Endothelial cell of umbilical vein (primary cell): ENCODE measurements around the gene ADARB2. TPM values are rescaled to one million over a fixed set of nuclear protein-coding genes. Genes with fewer than 3 reads are reported as not detected.

ENCODE experiments used
- BruUV-seq: library from RNA; stranded (reverse); fragments of 400-500 nt; replicated peaks from 2 replicates; lab custom pipeline; 2021; lab: Mats Ljungman, UMichigan
- CTCF ChIA-PET: fragments of 300-600, 350-600 bp; sonication (Branson Sonifier 250); formaldehyde crosslinking; loops from one replicate; lab custom pipeline; 2021; ENCODE audit warnings: antibody characterized with exemption, inconsistent platforms; lab: Charles Lee
- POLR2A ChIA-PET: fragments of 300-600, 350-600 bp; sonication (Branson Sonifier 250); formaldehyde crosslinking; loops from one replicate; lab custom pipeline; 2021; ENCODE audit warnings: antibody characterized with exemption, inconsistent platforms; lab: Charles Lee
- DNase-seq: peaks from one replicate; pipeline ENCODE4 v3.0.0-alpha.2; 2011; ENCODE audit warnings: low read depth, low spot score
- FAIRE-seq: peaks from 2 replicates; lab custom pipeline; 2011; peaks lifted over from hg19 to GRCh38; lab: Jason Lieb, UNC
- H2AFZ ChIP-seq: 2 replicates; pipeline ENCODE4 v1.6.0; 2012; ENCODE audit warnings: low read depth, low read length, control low read depth, inconsistent platforms
- H3K27ac ChIP-seq: 2 replicates; pipeline ENCODE4 v1.5.1; 2011; ENCODE audit warnings: low read depth, mild to moderate bottlenecking, control low read depth, low read length, moderate library complexity; ENCODE audit not compliant: insufficient read depth
- H3K27me3 ChIP-seq, 2 experiments: 2 replicates each; pipeline versions ENCODE4 v1.6.0 to v1.6.1; 2011; ENCODE audit warnings: low read length in 2 of 2, mixed read lengths in 1 of 2; ENCODE audit not compliant: control insufficient read depth in 2 of 2, insufficient read depth in 2 of 2
- H3K36me3 ChIP-seq, 2 experiments: 2 replicates in 1 of 2; 3 replicates in 1 of 2; pipeline ENCODE4 v1.5.1; 2011; ENCODE audit warnings: low read length in 2 of 2, mild to moderate bottlenecking in 1 of 2, moderate library complexity in 1 of 2; ENCODE audit not compliant: control insufficient read depth in 2 of 2, insufficient read depth in 2 of 2; ENCODE audit errors: extremely low read depth in 1 of 2
- H3K4me1 ChIP-seq: 3 replicates; pipeline ENCODE4 v1.5.1; 2011; ENCODE audit warnings: mild to moderate bottlenecking, low read length; ENCODE audit not compliant: control insufficient read depth, insufficient read depth; ENCODE audit errors: extremely low read depth
- H3K4me2 ChIP-seq: 2 replicates; pipeline ENCODE4 v1.6.1; 2011; ENCODE audit warnings: low read length, control low read depth, mixed read lengths; ENCODE audit not compliant: insufficient read depth
- H3K4me3 ChIP-seq, 3 experiments: fragments of 200-600 bp in 1 of 3; sonication (generic), shearing (Covaris generic) in 1 of 3; replicated peaks in 1 of 3; 2 replicates each; pipeline ENCODE4 v1.5.1; 2011 to 2016; ENCODE audit warnings: control low read depth in 3 of 3, low read length in 3 of 3, mild to moderate bottlenecking in 2 of 3, inconsistent platforms in 1 of 3, low read depth in 1 of 3, moderate library complexity in 1 of 3; ENCODE audit not compliant: insufficient read depth in 1 of 3
- H3K79me2 ChIP-seq: 2 replicates; pipeline ENCODE4 v1.6.0; 2012; ENCODE audit warnings: low read length, inconsistent platforms; ENCODE audit not compliant: control insufficient read depth, insufficient read depth
- H3K9ac ChIP-seq: replicated peaks from 2 replicates; pipeline ENCODE3; 2011; ENCODE audit warnings: low read length, control low read depth; ENCODE audit not compliant: insufficient read depth; ENCODE audit errors: extremely low read depth
- H3K9me1 ChIP-seq: replicated peaks from 3 replicates; pipeline ENCODE4 v1.6.0; 2011; ENCODE audit warnings: mild to moderate bottlenecking, low read length; ENCODE audit not compliant: control insufficient read depth, insufficient read depth; ENCODE audit errors: extremely low read depth
- H3K9me3 ChIP-seq: replicated peaks from 2 replicates; pipeline ENCODE4 v1.5.1; 2012; ENCODE audit warnings: low read length, inconsistent platforms; ENCODE audit not compliant: control insufficient read depth, insufficient read depth
- H4K20me1 ChIP-seq: replicated peaks from 2 replicates; pipeline ENCODE3; 2011; ENCODE audit warnings: mild to moderate bottlenecking, low read length; ENCODE audit not compliant: control insufficient read depth, insufficient read depth; ENCODE audit errors: extremely low read depth
- EZH2 ChIP-seq: IDR thresholded peaks from 2 replicates; pipeline ENCODE4 v1.6.1; 2012; ENCODE audit warnings: borderline replicate concordance, low read depth, mild to moderate bottlenecking, moderate library complexity, low read length, inconsistent platforms; ENCODE audit not compliant: severe bottlenecking
- FOS ChIP-seq: IDR thresholded peaks from 2 replicates; pipeline ENCODE4 v1.6.1; 2011; ENCODE audit warnings: mild to moderate bottlenecking, low read length, moderate library complexity, borderline replicate concordance; ENCODE audit not compliant: insufficient read depth
- GATA2 ChIP-seq: IDR thresholded peaks from 2 replicates; pipeline ENCODE4 v1.7.0; 2011; ENCODE audit warnings: low read depth, mild to moderate bottlenecking, moderate library complexity, mixed read lengths, low read length; ENCODE audit not compliant: insufficient read length, insufficient read depth
- JUN ChIP-seq: IDR thresholded peaks from 2 replicates; pipeline ENCODE4 v1.6.1; 2011; ENCODE audit warnings: borderline replicate concordance, low read depth; ENCODE audit not compliant: insufficient read length, insufficient read depth
- MYC ChIP-seq: IDR thresholded peaks from one replicate; pipeline ENCODE4 v1.6.1; 2011; ENCODE audit warnings: mild to moderate bottlenecking, low read depth, low read length
- POLR2A ChIP-seq: IDR thresholded peaks from 2 replicates; pipeline ENCODE4 v1.6.1; 2012; ENCODE audit warnings: low read depth, mild to moderate bottlenecking, control low read depth, low read length
- POLR2AphosphoS5 ChIP-seq: IDR thresholded peaks from 2 replicates; pipeline ENCODE4 v1.6.1; 2012; ENCODE audit warnings: low read depth, mild to moderate bottlenecking, control low read depth, low read length, moderate library complexity; ENCODE audit not compliant: insufficient read depth
- dilution Hi-C: fragments of 300-500 bp; cut with MboI; formaldehyde crosslinking; loops from one replicate; pipeline ENCODE4 v1.15.0; 2019; ENCODE audit warnings: low sequenced_read_pairs; ENCODE audit not compliant: extremely low pct_ligation_motif_present
- intact Hi-C: fragments of 100-400 bp; cut with micrococcal nuclease; formaldehyde crosslinking; loops from one replicate; pipeline ENCODE4 v1.10.0; 2022
- polyA plus RNA-seq, 4 experiments: library from polyadenylated mRNA; depleted of rRNA in 3 of 4; stranded (reverse) in 3 of 4; unstranded in 1 of 4; fragments of >200 nt; gene quantifications; 2 replicates each; pipeline versions ENCODE4 v1.2.1 to v1.2.3, GENCODE V29; 2011 to 2012; ENCODE audit warnings: missing spikeins in 1 of 4
- total RNA-seq: library from RNA; stranded (reverse); gene quantifications from 2 replicates; pipeline ENCODE4 v1.2.3, GENCODE V29; 2021
- TF ChIP-seq, protein P1 (sequence below), 2 donors: IDR thresholded peaks; 1 replicate in 1 of 2; 2 replicates in 1 of 2; pipeline ENCODE4 v1.5.1; 2011; ENCODE audit warnings: low read length in 2 of 2, mild to moderate bottlenecking in 2 of 2, moderate library complexity in 2 of 2, control low read depth in 1 of 2, inconsistent platforms in 1 of 2, low read depth in 1 of 2; ENCODE audit not compliant: insufficient read depth in 1 of 2; ENCODE audit errors: extremely low read depth in 1 of 2
- TF ChIP-seq, protein P2 (sequence below): IDR thresholded peaks from 2 replicates; pipeline ENCODE4 v1.6.1; 2011; ENCODE audit not compliant: insufficient read depth, insufficient read length

Gene ADARB2
- total and polyA plus RNA-seq, 2 donors (not counting 3 experiments of a cell fraction or from before 2014, with no cell fraction given), result not detected

DNA sequence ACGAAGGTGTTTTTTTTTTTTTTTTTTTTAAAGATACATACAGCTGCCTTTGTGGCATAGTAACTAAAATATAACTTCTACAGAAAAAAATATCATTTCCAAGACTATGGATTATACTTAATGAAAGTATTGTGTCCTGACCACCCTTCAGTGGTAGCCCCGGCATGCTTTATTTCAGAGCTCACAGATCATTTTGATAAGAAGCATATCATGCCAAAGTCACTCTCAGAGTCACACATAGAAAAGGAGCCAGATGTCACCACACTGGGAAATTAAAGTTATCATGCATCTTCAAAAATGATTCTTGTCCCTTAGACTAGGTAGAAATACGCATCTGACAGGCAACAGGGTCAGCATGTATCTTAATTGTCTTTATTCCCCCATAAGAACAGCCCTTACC is 3.0 kb downstream of the ADARB2 start:
- no peak for TF ChIP-seq FOS
- TF ChIP-seq JUN, result no peak
- TF ChIP-seq, protein P1, sequence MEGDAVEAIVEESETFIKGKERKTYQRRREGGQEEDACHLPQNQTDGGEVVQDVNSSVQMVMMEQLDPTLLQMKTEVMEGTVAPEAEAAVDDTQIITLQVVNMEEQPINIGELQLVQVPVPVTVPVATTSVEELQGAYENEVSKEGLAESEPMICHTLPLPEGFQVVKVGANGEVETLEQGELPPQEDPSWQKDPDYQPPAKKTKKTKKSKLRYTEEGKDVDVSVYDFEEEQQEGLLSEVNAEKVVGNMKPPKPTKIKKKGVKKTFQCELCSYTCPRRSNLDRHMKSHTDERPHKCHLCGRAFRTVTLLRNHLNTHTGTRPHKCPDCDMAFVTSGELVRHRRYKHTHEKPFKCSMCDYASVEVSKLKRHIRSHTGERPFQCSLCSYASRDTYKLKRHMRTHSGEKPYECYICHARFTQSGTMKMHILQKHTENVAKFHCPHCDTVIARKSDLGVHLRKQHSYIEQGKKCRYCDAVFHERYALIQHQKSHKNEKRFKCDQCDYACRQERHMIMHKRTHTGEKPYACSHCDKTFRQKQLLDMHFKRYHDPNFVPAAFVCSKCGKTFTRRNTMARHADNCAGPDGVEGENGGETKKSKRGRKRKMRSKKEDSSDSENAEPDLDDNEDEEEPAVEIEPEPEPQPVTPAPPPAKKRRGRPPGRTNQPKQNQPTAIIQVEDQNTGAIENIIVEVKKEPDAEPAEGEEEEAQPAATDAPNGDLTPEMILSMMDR (IDR thresholded peaks at IDR 0.05; ENCODE audit: extremely low read depth in 1 of 2, insufficient read depth in 1 of 2, low read depth in 1 of 2, low read length in 2 of 2), result no peak
- no peak for TF ChIP-seq POLR2AphosphoS5
- TF ChIP-seq MYC, result no peak
- no peak for TF ChIP-seq GATA2
- TF ChIP-seq, protein P2, sequence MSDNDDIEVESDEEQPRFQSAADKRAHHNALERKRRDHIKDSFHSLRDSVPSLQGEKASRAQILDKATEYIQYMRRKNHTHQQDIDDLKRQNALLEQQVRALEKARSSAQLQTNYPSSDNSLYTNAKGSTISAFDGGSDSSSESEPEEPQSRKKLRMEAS, result no peak
- no peak for TF ChIP-seq POLR2A
- TF ChIP-seq EZH2, result no peak
- Histone ChIP-seq H3K9me1 (no peaks in the 10 kb centered on the region), H3K36me3 (no peaks in the 10 kb centered on the region), H2AFZ (no peak overlapping the region), H4K20me1 (no peaks in the 10 kb centered on the region), H3K4me1 (no peaks in the 10 kb centered on the region), H3K79me2 (no peaks in the 10 kb centered on the region), H3K4me3 (no peak overlapping the region), H3K9ac (no peak overlapping the region), H3K9me3 (no peaks in the 10 kb centered on the region), H3K4me2 (no peak overlapping the region), H3K27ac (no peak overlapping the region), H3K27me3 (no peaks in the 10 kb centered on the region)
- intact Hi-C loops, result no loop called here
- ChIA-PET POLR2A (interaction anchor here (0.7 kb wide), 1 partner anchor 255 kb away, joined by 5 read pairs; no protein-coding TSS in a partner anchor), CTCF (no interaction called here)
- DNase-seq, result no peak
- BruUV-seq, result no TSS peak
- dilution Hi-C loops, result no loop called here
- no peak for FAIRE-seq
